GM23338 (cell line): ENCODE data around the gene GTF2H1. TPM values are rescaled to one million over a fixed set of nuclear protein-coding genes. Genes with fewer than 3 reads are reported as not detected.

ENCODE experiments used
- ATAC-seq: fragments of 200-7000 bp; cut with Tn5 transposase; 3 replicates; pipeline ENCODE4 v1.9.1; 2020
- DNase-seq: peaks from one replicate; pipeline ENCODE4 v3.0.0-alpha.2; 2015; ENCODE audit warnings: low spot score
- H2AFZ ChIP-seq: fragments of 200-600 bp; sonication (generic); 2 replicates; pipeline ENCODE4 v1.8.0; 2016; ENCODE audit warnings: antibody characterized with exemption, mild to moderate bottlenecking, moderate library complexity
- H3F3A ChIP-seq: fragments of 200-600 bp; sonication (generic); replicated peaks from 2 replicates; pipeline ENCODE4 v1.8.0; 2017; ENCODE audit warnings: antibody characterized with exemption, mixed run types, low read depth
- H3K27ac ChIP-seq: fragments of 200-600 bp; sonication (generic); 2 replicates; pipeline ENCODE4 v1.6.1; 2016; ENCODE audit warnings: low read depth
- H3K27me3 ChIP-seq: fragments of 200-600 bp; sonication (generic); 2 replicates; pipeline ENCODE4 v1.8.0; 2016; ENCODE audit warnings: mild to moderate bottlenecking, mixed run types, moderate library complexity; ENCODE audit not compliant: insufficient read depth
- H3K36me3 ChIP-seq: fragments of 200-600 bp; sonication (generic); 2 replicates; pipeline ENCODE4 v1.8.0; 2016; ENCODE audit warnings: mild to moderate bottlenecking; ENCODE audit not compliant: insufficient read depth
- H3K4me1 ChIP-seq: fragments of 200-600 bp; sonication (generic); 2 replicates; pipeline ENCODE4 v1.8.0; 2016; ENCODE audit warnings: mild to moderate bottlenecking, moderate library complexity; ENCODE audit not compliant: insufficient read depth
- H3K4me2 ChIP-seq: fragments of 200-600 bp; sonication (generic); 2 replicates; pipeline ENCODE4 v1.7.1; 2017; ENCODE audit warnings: mixed run types
- H3K4me3 ChIP-seq: fragments of 200-600 bp; sonication (generic); 2 replicates; pipeline ENCODE4 v1.6.1; 2016; ENCODE audit warnings: mixed run types
- H3K79me2 ChIP-seq: fragments of 200-600 bp; sonication (generic); replicated peaks from 2 replicates; pipeline ENCODE4 v1.8.0; 2017; ENCODE audit warnings: mild to moderate bottlenecking; ENCODE audit not compliant: insufficient read depth
- H3K9me2 ChIP-seq: fragments of 200-600 bp; sonication (generic); 2 replicates; pipeline ENCODE4 v1.8.0; 2017; ENCODE audit not compliant: insufficient read depth
- H4K20me1 ChIP-seq: fragments of 200-600 bp; sonication (generic); replicated peaks from 2 replicates; pipeline ENCODE4 v1.8.0; 2017; ENCODE audit warnings: mild to moderate bottlenecking; ENCODE audit not compliant: insufficient read depth
- H3K27ac Mint-ChIP-seq: 2 replicates; pipeline ENCODE4 v1.8.0; 2020; ENCODE audit warnings: inconsistent platforms, mild to moderate bottlenecking, moderate library complexity, mixed read lengths
- H3K27me3 Mint-ChIP-seq: 3 replicates; pipeline ENCODE4 v1.8.0; 2022; ENCODE audit warnings: low read depth, mild to moderate bottlenecking, moderate library complexity, mixed read lengths, inconsistent platforms; ENCODE audit not compliant: insufficient read depth, poor library complexity
- H3K36me3 Mint-ChIP-seq: 3 replicates; pipeline ENCODE4 v1.8.0; 2021; ENCODE audit warnings: low read depth, mild to moderate bottlenecking, inconsistent platforms, moderate library complexity, mixed read lengths
- H3K4me1 Mint-ChIP-seq: 3 replicates; pipeline ENCODE4 v1.8.0; 2020; ENCODE audit warnings: mild to moderate bottlenecking, inconsistent platforms, mixed read lengths
- H3K4me3 Mint-ChIP-seq: 3 replicates; pipeline ENCODE4 v1.8.0; 2021; ENCODE audit warnings: moderate library complexity, mild to moderate bottlenecking, inconsistent platforms, mixed read lengths
- H3K9me3 Mint-ChIP-seq: 3 replicates; pipeline ENCODE4 v1.8.0; 2020; ENCODE audit warnings: moderate library complexity, mild to moderate bottlenecking, inconsistent platforms, mixed read lengths
- ETS1 ChIP-seq: IDR thresholded peaks from 2 replicates; pipeline ENCODE4 v1.6.1; 2016; ENCODE audit warnings: antibody characterized with exemption
- EZH2 ChIP-seq: fragments of 200-600 bp; sonication (generic); IDR thresholded peaks from one replicate; pipeline ENCODE4 v1.8.0; 2017; ENCODE audit warnings: antibody characterized with exemption, mild to moderate bottlenecking, low read depth; ENCODE audit not compliant: unreplicated experiment
- JUNB ChIP-seq: IDR thresholded peaks from one replicate; pipeline ENCODE4 v1.6.1; 2016; ENCODE audit warnings: antibody characterized with exemption; ENCODE audit not compliant: unreplicated experiment
- REST ChIP-seq: IDR thresholded peaks from one replicate; pipeline ENCODE4 v1.6.1; 2018; ENCODE audit warnings: antibody characterized with exemption; ENCODE audit not compliant: unreplicated experiment
- polyA plus RNA-seq: library from polyadenylated mRNA; unstranded; fragments of >200 nt; fragmentation: Nextera tagmentation; extraction: Ambion mirVana; gene quantifications from 2 replicates; pipeline ENCODE4 v1.2.1, GENCODE V29; 2016
- total RNA-seq: library from RNA; depleted of rRNA; stranded (reverse); fragments of >200 nt; shearing (Covaris generic); gene quantifications from 2 replicates; pipeline ENCODE4 v1.2.3, GENCODE V29; 2014

The GTF2H1 gene
- total and polyA plus RNA-seq, 2 experiments from 2014 or later, result 16.5 to 43.6 TPM

GRCh38 chr11:18384157-18384641 is 61.8 kb downstream of the GTF2H1 start:
- no peak overlapping the region for H3K4me2 ChIP-seq
- H3K27me3 Mint-ChIP-seq, result peaks cover 9% of the 10 kb centered on the region
- no peaks in the 10 kb centered on the region for H3K36me3 Mint-ChIP-seq
- no peak overlapping the region for H3K27ac Mint-ChIP-seq
- no peaks in the 10 kb centered on the region; the same call in 2 of the 3 replicates for H3K9me3 Mint-ChIP-seq
- ATAC-seq (peak; percentile 35; the same call in 2 of the 3 replicates), DNase-seq (no peak)
- no peaks in the 10 kb centered on the region for H3K79me2 ChIP-seq
- H3K4me1 Mint-ChIP-seq, result no peaks in the 10 kb centered on the region; the same call in 2 of the 3 replicates
- no peaks in the 10 kb centered on the region for H3K36me3 ChIP-seq
- peak overlapping the region; percentile 76; the same call in 1 of the 2 replicates for H2AFZ ChIP-seq
- H3K4me3 ChIP-seq, result no peak overlapping the region
- H3K4me1 ChIP-seq, result no peaks in the 10 kb centered on the region
- TF ChIP-seq JUNB (no peak), EZH2 (no peak)
- no peaks in the 10 kb centered on the region for H3F3A ChIP-seq
- no peaks in the 10 kb centered on the region for H3K9me2 ChIP-seq
- no peaks in the 10 kb centered on the region for H3K27me3 ChIP-seq
- no peaks in the 10 kb centered on the region for H4K20me1 ChIP-seq
- no peak overlapping the region for H3K4me3 Mint-ChIP-seq
- H3K27ac ChIP-seq, result no peak overlapping the region

GRCh38 chr11:18390088-18390487 is 67.7 kb downstream of the GTF2H1 start:
- Histone ChIP-seq H3F3A (peaks cover 1% of the 10 kb centered on the region), H3K9me2 (no peaks in the 10 kb centered on the region), H3K27me3 (peaks cover 9% of the 10 kb centered on the region), H4K20me1 (no peaks in the 10 kb centered on the region), H2AFZ (no peak overlapping the region), H3K4me1 (no peaks in the 10 kb centered on the region), H3K4me3 (no peak overlapping the region), H3K27ac (no peak overlapping the region), H3K36me3 (no peaks in the 10 kb centered on the region), H3K79me2 (peaks cover 14% of the 10 kb centered on the region), H3K4me2 (no peak overlapping the region)
- Mint-ChIP-seq H3K4me1 (peaks cover 8% of the 10 kb centered on the region; the same call in 2 of the 3 replicates), H3K27ac (peak overlapping the region; percentile 55; the same call in 1 of the 2 replicates), H3K36me3 (peaks cover 3% of the 10 kb centered on the region; the same call in 1 of the 3 replicates), H3K4me3 (no peak overlapping the region), H3K27me3 (peaks cover 22% of the 10 kb centered on the region), H3K9me3 (no peaks in the 10 kb centered on the region; the same call in 2 of the 3 replicates)
- DNase-seq (no peak), ATAC-seq (no peak)
- TF ChIP-seq REST (no peak), ETS1 (no peak), JUNB (no peak), EZH2 (no peak)
